ENCODE data around the gene HHATL. TPM values are rescaled to one million over a fixed set of nuclear protein-coding genes. Genes with fewer than 3 reads are reported as not detected.

Gene HHATL
- total RNA-seq, 1 experiment from 2014 or later = not detected

GRCh38 chr3:42686832-42687650 lies 15.6 kb downstream of the HHATL start:
- peak in 1 of 2 experiments; percentile 7 for DNase-seq
- Histone ChIP-seq H3K4me1 (no peaks in the 10 kb centered on the region), H3K36me3 (ENCODE audit: control insufficient read depth, insufficient read depth, low read length) (no peaks in the 10 kb centered on the region), H3K9me3 (no peaks in the 10 kb centered on the region), H3K27me3 (replicated peaks; ENCODE audit: control insufficient read depth, insufficient read depth, low read length) (no peaks in the 10 kb centered on the region), H3K4me3 (ENCODE audit: low read depth, low read length) (no peak overlapping the region)
- Mint-ChIP-seq H3K36me3 (ENCODE audit: insufficient read depth, unreplicated experiment) (no peaks in the 10 kb centered on the region), H3K9me3 (ENCODE audit: unreplicated experiment) (no peaks in the 10 kb centered on the region), H3K4me3 (ENCODE audit: unreplicated experiment) (no peak overlapping the region), H3K4me1 (ENCODE audit: low read depth, unreplicated experiment) (no peaks in the 10 kb centered on the region), H3K27ac (ENCODE audit: unreplicated experiment) (no peak overlapping the region), H3K27me3 (ENCODE audit: insufficient read depth, unreplicated experiment) (peaks cover 10% of the 10 kb centered on the region)
- CTCF ChIA-PET = no interaction called here
- POLR2A ChIA-PET = no interaction called here
- BruUV-seq (replicated peaks) = no TSS peak
- intact Hi-C loops (cut with micrococcal nuclease; ENCODE audit: unreplicated experiment) = no loop called here
- TF ChIP-seq, protein P1, sequence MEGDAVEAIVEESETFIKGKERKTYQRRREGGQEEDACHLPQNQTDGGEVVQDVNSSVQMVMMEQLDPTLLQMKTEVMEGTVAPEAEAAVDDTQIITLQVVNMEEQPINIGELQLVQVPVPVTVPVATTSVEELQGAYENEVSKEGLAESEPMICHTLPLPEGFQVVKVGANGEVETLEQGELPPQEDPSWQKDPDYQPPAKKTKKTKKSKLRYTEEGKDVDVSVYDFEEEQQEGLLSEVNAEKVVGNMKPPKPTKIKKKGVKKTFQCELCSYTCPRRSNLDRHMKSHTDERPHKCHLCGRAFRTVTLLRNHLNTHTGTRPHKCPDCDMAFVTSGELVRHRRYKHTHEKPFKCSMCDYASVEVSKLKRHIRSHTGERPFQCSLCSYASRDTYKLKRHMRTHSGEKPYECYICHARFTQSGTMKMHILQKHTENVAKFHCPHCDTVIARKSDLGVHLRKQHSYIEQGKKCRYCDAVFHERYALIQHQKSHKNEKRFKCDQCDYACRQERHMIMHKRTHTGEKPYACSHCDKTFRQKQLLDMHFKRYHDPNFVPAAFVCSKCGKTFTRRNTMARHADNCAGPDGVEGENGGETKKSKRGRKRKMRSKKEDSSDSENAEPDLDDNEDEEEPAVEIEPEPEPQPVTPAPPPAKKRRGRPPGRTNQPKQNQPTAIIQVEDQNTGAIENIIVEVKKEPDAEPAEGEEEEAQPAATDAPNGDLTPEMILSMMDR (IDR thresholded peaks at IDR 0.05; ENCODE audit: insufficient read depth in 1 of 2, low read depth in 1 of 2, low read length in 1 of 2, severe bottlenecking in 1 of 2, unreplicated experiment in 1 of 2) = no peak

- BruUV-seq (replicated peaks) = no TSS peak
- peak in 1 of 2 experiments; percentile 28 for DNase-seq
- no peaks in the 10 kb centered on the region for H3K36me3 ChIP-seq (ENCODE audit: control insufficient read depth, insufficient read depth, low read length)
- Mint-ChIP-seq H3K4me1 (ENCODE audit: low read depth, unreplicated experiment) (no peaks in the 10 kb centered on the region), H3K4me3 (ENCODE audit: unreplicated experiment) (no peak overlapping the region), H3K27me3 (ENCODE audit: insufficient read depth, unreplicated experiment) (peaks cover 10% of the 10 kb centered on the region), H3K36me3 (ENCODE audit: insufficient read depth, unreplicated experiment) (no peaks in the 10 kb centered on the region), H3K9me3 (ENCODE audit: unreplicated experiment) (no peaks in the 10 kb centered on the region), H3K27ac (ENCODE audit: unreplicated experiment) (no peak overlapping the region)
- H3K9me3 ChIP-seq = no peaks in the 10 kb centered on the region
- no peaks in the 10 kb centered on the region for H3K4me1 ChIP-seq
- no peak overlapping the region for H3K4me3 ChIP-seq (ENCODE audit: low read depth, low read length)
- ChIA-PET CTCF (no interaction called here), POLR2A (no interaction called here)
- H3K27me3 ChIP-seq (replicated peaks; ENCODE audit: control insufficient read depth, insufficient read depth, low read length) = no peaks in the 10 kb centered on the region
- intact Hi-C loops (cut with micrococcal nuclease; ENCODE audit: unreplicated experiment) = no loop called here
- TF ChIP-seq, protein P1 (IDR thresholded peaks at IDR 0.05; ENCODE audit: insufficient read depth in 1 of 2, low read depth in 1 of 2, low read length in 1 of 2, severe bottlenecking in 1 of 2, unreplicated experiment in 1 of 2) = no peak
Measured at GRCh38 chr3:42685891-42686820, 16.4 kb downstream of the HHATL start.

DNA sequence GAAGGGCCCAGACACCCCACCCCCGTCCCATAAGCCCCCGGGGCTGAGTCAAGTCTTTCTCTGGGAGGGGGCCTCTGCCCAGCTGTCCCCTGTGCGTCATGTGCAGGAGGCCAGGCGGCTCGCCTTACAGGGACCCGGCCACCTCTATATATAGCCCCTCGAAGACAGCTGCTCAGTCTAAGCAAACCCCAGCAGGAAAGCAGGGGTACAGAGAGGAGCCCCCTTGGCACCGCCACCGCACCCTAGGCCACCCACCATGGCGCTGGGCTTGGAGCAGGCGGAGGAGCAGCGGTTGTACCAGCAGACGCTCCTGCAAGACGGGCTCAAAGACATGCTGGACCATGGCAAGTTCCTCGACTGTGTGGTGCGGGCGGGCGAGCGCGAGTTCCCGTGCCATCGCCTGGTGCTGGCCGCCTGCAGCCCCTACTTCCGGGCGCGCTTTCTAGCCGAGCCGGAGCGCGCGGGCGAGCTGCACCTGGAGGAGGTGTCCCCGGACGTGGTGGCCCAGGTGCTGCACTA lies 17.2 kb downstream of the HHATL start, which contains the start of gene KLHL40:
Gene KLHL40 (plus strand): TSS at position 175 of the 519 bp plus-strand sequence. CDS start 82 bp downstream, at position 257.
- H3K36me3 ChIP-seq (ENCODE audit: control insufficient read depth, insufficient read depth, low read length) = no peaks in the 10 kb centered on the region
- H3K36me3 Mint-ChIP-seq (ENCODE audit: insufficient read depth, unreplicated experiment) = no peaks in the 10 kb centered on the region
- TF ChIP-seq, protein P1 (IDR thresholded peaks at IDR 0.05; ENCODE audit: insufficient read depth in 1 of 2, low read depth in 1 of 2, low read length in 1 of 2, severe bottlenecking in 1 of 2, unreplicated experiment in 1 of 2) = no peak
- no peak within 1 kb of the TSS for H3K27ac Mint-ChIP-seq (ENCODE audit: unreplicated experiment)
- intact Hi-C loops (cut with micrococcal nuclease; ENCODE audit: unreplicated experiment) = no loop called here
- ChIA-PET POLR2A (no interaction called here), CTCF (no interaction called here)
- no peak within 1 kb of the TSS for H3K4me3 ChIP-seq (ENCODE audit: low read depth, low read length)
- no peaks in the 10 kb centered on the region for H3K27me3 ChIP-seq (replicated peaks; ENCODE audit: control insufficient read depth, insufficient read depth, low read length)
- no peaks in the 10 kb centered on the region for H3K4me1 Mint-ChIP-seq (ENCODE audit: low read depth, unreplicated experiment)
- BruUV-seq (replicated peaks) = no TSS peak
- H3K4me3 Mint-ChIP-seq (ENCODE audit: unreplicated experiment) = no peak within 1 kb of the TSS
- no peaks in the 10 kb centered on the region for H3K9me3 ChIP-seq
- H3K27me3 Mint-ChIP-seq (ENCODE audit: insufficient read depth, unreplicated experiment) = peaks cover 10% of the 10 kb centered on the region
- peak in 1 of 2 experiments; percentile 14 for DNase-seq
- H3K9me3 Mint-ChIP-seq (ENCODE audit: unreplicated experiment) = no peaks in the 10 kb centered on the region
- H3K4me1 ChIP-seq = no peaks in the 10 kb centered on the region

Measured in Caco-2 (cell line).